ENCODE data around the gene LZTR1. TPM values are rescaled to one million over a fixed set of nuclear protein-coding genes. Genes with fewer than 3 reads are reported as not detected.

The LZTR1 gene
- total RNA-seq, 4 donors from 2014 or later, result 45.4 to 63.0 (median 53.4) TPM

DNA sequence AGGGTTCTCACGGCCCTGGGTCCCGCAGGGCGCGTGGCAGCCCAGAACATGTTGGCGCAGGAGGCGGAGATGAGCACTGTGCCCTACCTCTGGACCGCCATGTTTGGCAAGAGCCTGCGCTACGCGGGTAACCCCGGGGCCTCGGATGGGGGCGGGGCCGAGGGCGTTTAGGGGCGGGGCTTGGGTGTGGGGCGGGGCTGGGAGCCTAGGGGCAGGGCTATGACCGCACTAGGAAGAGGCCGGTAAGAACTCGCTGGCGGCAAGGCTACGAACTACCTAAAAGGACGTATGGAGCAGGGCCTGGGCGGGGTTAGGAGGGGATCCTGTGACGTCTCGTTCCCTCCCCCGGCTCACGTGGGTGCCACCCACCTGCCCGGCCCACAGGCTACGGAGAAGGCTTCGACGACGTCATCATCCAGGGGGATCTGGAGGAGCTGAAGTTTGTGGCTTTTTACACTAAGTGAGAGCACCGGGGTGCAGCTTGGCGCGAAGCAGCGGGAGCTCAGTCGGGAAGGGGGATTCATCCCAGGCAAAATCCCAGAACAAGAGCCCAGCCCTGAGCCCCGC is 2.8 kb upstream of the LZTR1 start:
- Histone ChIP-seq H3K27me3 (no peaks in the 10 kb centered on the region), H3K36me3 (peaks cover 0 to 7% of the 10 kb centered on the region in 2 donors), H3K4me3 (peak overlapping the region in 1 of 2 donors; percentile 40), H3K27ac (peak overlapping the region in 3 of 4 donors; percentile 27 to 95 (median 94)), H3K4me1 (peaks cover 3 to 45% (median 32%) of the 10 kb centered on the region in 3 donors), H3K9me3 (peaks cover 0 to 9% (median 0%) of the 10 kb centered on the region in 3 donors)
- TF ChIP-seq, protein P1, sequence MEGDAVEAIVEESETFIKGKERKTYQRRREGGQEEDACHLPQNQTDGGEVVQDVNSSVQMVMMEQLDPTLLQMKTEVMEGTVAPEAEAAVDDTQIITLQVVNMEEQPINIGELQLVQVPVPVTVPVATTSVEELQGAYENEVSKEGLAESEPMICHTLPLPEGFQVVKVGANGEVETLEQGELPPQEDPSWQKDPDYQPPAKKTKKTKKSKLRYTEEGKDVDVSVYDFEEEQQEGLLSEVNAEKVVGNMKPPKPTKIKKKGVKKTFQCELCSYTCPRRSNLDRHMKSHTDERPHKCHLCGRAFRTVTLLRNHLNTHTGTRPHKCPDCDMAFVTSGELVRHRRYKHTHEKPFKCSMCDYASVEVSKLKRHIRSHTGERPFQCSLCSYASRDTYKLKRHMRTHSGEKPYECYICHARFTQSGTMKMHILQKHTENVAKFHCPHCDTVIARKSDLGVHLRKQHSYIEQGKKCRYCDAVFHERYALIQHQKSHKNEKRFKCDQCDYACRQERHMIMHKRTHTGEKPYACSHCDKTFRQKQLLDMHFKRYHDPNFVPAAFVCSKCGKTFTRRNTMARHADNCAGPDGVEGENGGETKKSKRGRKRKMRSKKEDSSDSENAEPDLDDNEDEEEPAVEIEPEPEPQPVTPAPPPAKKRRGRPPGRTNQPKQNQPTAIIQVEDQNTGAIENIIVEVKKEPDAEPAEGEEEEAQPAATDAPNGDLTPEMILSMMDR (IDR thresholded peaks at IDR 0.05), result no peak
- no peak for TF ChIP-seq POLR2AphosphoS5 (IDR thresholded peaks at IDR 0.05)
- no peak for TF ChIP-seq POLR2A (IDR thresholded peaks at IDR 0.05)
- no peak for TF ChIP-seq EP300 (IDR thresholded peaks at IDR 0.05)
- 0% methylated on average over 1 of the region's 39 CpGs; no CpG with 5 or more reads in 1 of the 2 donors for WGBS, 2 donors (ENCODE audit: low coverage in 1 of 2)
- peak; percentile 59 for ATAC-seq

DNA sequence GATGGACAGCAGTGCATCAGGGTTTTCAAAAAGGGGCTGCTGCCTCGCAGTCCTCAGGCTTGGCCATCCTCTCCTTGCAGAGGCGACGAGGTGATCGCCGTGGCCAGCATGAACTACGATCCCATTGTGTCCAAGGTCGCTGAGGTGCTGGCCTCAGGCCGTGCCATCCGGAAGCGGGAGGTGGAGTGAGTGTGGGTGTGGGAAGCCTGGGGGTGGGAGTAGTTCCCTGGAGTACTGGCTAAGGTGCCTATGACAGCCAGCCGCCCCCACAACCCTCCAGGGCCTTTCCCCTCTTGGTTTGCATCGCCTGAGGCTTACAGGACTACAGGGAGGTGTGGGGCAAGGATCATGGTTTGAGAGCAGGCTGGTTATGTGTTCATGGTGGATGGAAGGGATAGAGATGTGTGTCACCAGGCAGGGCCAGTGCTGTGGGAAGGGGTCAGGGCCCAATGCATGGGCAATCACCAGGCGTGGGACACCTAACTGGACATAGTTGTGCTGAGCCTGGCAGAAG is 2.1 kb upstream of the LZTR1 start:
- Histone ChIP-seq H3K27ac (peak overlapping the region in 3 of 4 donors; percentile 27 to 95 (median 94)), H3K4me3 (peak overlapping the region in 1 of 2 donors; percentile 40), H3K4me1 (peaks cover 3 to 49% (median 32%) of the 10 kb centered on the region in 3 donors), H3K36me3 (peaks cover 0 to 14% of the 10 kb centered on the region in 2 donors), H3K27me3 (no peaks in the 10 kb centered on the region), H3K9me3 (peaks cover 0 to 9% (median 0%) of the 10 kb centered on the region in 3 donors)
- no peak for ATAC-seq
- no peak for TF ChIP-seq POLR2A (IDR thresholded peaks at IDR 0.05)
- TF ChIP-seq, protein P1 (IDR thresholded peaks at IDR 0.05), result no peak
- no peak for TF ChIP-seq EP300 (IDR thresholded peaks at IDR 0.05)
- 100% methylated on average over 1 of the region's 13 CpGs; no CpG with 5 or more reads in 1 of the 2 donors for WGBS, 2 donors (ENCODE audit: low coverage in 1 of 2)

DNA sequence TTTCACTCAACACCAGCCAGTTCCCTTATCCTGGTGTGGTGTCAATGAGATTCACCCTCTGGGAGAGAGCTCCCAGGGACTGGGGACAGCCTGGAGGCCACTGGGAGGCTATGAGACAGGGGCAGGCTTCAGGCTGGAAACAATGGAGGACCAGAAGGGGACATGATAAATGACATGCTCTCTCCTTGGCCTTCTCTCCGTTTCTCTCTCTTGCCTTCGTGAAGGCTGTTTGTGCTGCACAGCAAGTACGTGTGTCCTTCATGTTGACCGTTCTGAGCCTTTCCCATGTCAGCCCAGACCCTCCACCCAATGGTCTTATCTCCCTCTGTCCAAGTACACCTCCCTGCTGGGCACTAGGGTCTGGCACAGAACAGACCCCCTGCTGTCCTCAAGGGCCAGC is 1.6 kb upstream of the LZTR1 start:
- H3K36me3 ChIP-seq, result peaks cover 0 to 19% of the 10 kb centered on the region in 2 donors
- H3K27me3 ChIP-seq, result no peaks in the 10 kb centered on the region
- no peak for TF ChIP-seq POLR2AphosphoS5 (IDR thresholded peaks at IDR 0.05)
- TF ChIP-seq POLR2A (IDR thresholded peaks at IDR 0.05), result no peak
- TF ChIP-seq EP300 (IDR thresholded peaks at IDR 0.05), result no peak
- TF ChIP-seq, protein P1 (IDR thresholded peaks at IDR 0.05), result no peak
- H3K27ac ChIP-seq, result peak overlapping the region in 3 of 4 donors; percentile 27 to 95 (median 94)
- H3K4me1 ChIP-seq, result peaks cover 3 to 49% (median 32%) of the 10 kb centered on the region in 3 donors
- H3K9me3 ChIP-seq, result peaks cover 0 to 9% (median 0%) of the 10 kb centered on the region in 3 donors
- ATAC-seq, result no peak
- 75 to 83% methylated on average over 4 of the region's 4 CpGs for WGBS, 2 donors (ENCODE audit: low coverage in 1 of 2)
- no peak overlapping the region for H3K4me3 ChIP-seq

DNA sequence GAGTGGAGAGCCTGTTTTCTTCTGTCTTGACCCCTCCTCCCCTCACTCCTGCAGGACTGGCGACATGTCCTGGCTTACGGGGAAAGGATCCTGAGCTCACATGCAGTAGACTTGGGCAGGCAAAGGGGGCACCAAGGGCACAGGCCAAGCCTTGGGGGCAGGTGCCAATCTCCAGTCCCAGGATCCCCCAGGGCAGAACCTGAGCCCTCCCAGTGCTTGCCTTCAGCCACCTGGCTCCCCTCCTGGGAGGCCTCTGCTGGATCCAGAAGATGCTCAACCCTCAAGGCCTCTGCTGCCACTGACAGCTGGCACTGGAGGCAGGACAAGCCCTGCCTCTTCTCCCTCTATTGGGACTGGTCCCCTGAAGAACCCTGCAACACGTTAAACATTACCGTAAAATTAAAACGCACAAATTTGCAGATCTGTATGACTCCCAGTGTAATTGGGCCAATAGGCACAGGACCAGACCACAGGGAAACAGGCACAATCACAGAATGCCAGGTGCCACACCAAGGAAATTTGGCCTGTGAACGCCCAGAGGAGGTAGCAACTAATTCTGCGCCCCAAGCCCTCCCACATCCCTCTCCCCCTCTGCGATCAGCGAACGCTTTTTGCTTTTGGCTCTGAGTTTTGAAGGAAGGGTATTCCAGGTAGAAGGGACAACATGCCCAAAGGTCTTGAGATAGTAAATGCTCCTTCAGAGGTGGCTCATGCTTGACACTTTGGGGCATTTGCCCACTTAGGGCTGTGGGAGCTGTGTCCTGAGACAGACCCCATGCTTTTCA is 967 bp upstream of the LZTR1 start:
- TF ChIP-seq, protein P1 (IDR thresholded peaks at IDR 0.05), result no peak
- TF ChIP-seq POLR2AphosphoS5 (IDR thresholded peaks at IDR 0.05), result no peak
- no peak for TF ChIP-seq POLR2A (IDR thresholded peaks at IDR 0.05)
- no peak for TF ChIP-seq EP300 (IDR thresholded peaks at IDR 0.05)
- H3K36me3 ChIP-seq, result peaks cover 0 to 25% of the 10 kb centered on the region in 2 donors
- no peaks in the 10 kb centered on the region for H3K27me3 ChIP-seq
- peak overlapping the region; percentile 61 to 62 for H3K4me3 ChIP-seq
- H3K9me3 ChIP-seq, result peaks cover 0 to 9% (median 0%) of the 10 kb centered on the region in 3 donors
- H3K4me1 ChIP-seq, result peaks cover 3 to 49% (median 32%) of the 10 kb centered on the region in 3 donors
- peak overlapping the region; percentile 74 to 96 (median 94) for H3K27ac ChIP-seq
- ATAC-seq, result no peak
- WGBS, 2 donors (ENCODE audit: low coverage in 1 of 2), result 60 to 64% methylated on average over 6 to 7 of the region's 10 CpGs
